SK-N-SH (cell line): ENCODE results near the gene NTSR2. TPM values are rescaled to one million over a fixed set of nuclear protein-coding genes. Genes with fewer than 3 reads are reported as not detected.

Experiments used
- CTCF ChIA-PET: fragments of 300-600, 350-600 bp; formaldehyde crosslinking; extraction: SDS; loops from one replicate; lab custom pipeline; 2021; lab: Yijun Ruan, JAX
- POLR2A ChIA-PET: fragments of 350-600 bp; sonication (Branson Sonifier 250); formaldehyde crosslinking; extraction: SDS; loops from one replicate; lab custom pipeline; 2020; ENCODE audit warnings: antibody characterized with exemption, inconsistent platforms; lab: Yijun Ruan, JAX
- DNase-seq: peaks from one replicate; pipeline ENCODE4 v3.0.0; 2012
- H2AFZ ChIP-seq: fragments of 200-600 bp; sonication (generic); 2 replicates; pipeline ENCODE4 v1.8.1; 2016; ENCODE audit warnings: antibody characterized with exemption, mild to moderate bottlenecking, low read depth
- H3F3A ChIP-seq: fragments of 200-600 bp; sonication (generic); replicated peaks from 2 replicates; pipeline ENCODE3; 2016; ENCODE audit warnings: antibody characterized with exemption, mild to moderate bottlenecking; ENCODE audit not compliant: insufficient read depth
- H3K27ac ChIP-seq, 2 experiments: fragments of 200-500 bp in 1 of 2; fragments of 200-600 bp in 1 of 2; sonication (Bioruptor generic) in 1 of 2; sonication (generic), shearing (Covaris generic) in 1 of 2; 2 replicates each; pipeline versions ENCODE4 v1.5.1 to v1.6.1; 2014 to 2016; ENCODE audit warnings: low read depth in 2 of 2, inconsistent platforms in 1 of 2, low read length in 1 of 2, mild to moderate bottlenecking in 1 of 2, mixed read lengths in 1 of 2
- H3K27me3 ChIP-seq: fragments of 200-600 bp; sonication (generic), shearing (Covaris generic); 2 replicates; pipeline ENCODE4 v1.6.1; 2016; ENCODE audit warnings: mixed run types; ENCODE audit not compliant: insufficient read depth
- H3K36me3 ChIP-seq, 2 experiments: fragments of 200-500 bp in 1 of 2; fragments of 200-600 bp in 1 of 2; sonication (Bioruptor generic) in 1 of 2; sonication (generic) in 1 of 2; replicated peaks in 1 of 2; 2 replicates each; pipeline versions ENCODE3 to v1.5.1; 2014 to 2016; ENCODE audit warnings: low read length in 1 of 2, mild to moderate bottlenecking in 1 of 2; ENCODE audit not compliant: insufficient read depth in 2 of 2, control insufficient read depth in 1 of 2
- H3K4me1 ChIP-seq, 2 experiments: fragments of 200-500 bp in 1 of 2; fragments of 200-600 bp in 1 of 2; sonication (Bioruptor generic) in 1 of 2; sonication (generic), shearing (Covaris generic) in 1 of 2; 2 replicates each; pipeline versions ENCODE4 v1.5.1 to v1.6.1; 2014 to 2016; ENCODE audit warnings: low read depth in 1 of 2, low read length in 1 of 2, mixed run types in 1 of 2; ENCODE audit not compliant: insufficient read depth in 2 of 2, control insufficient read depth in 1 of 2
- H3K4me2 ChIP-seq: fragments of 200-600 bp; sonication (generic), shearing (Covaris generic); 2 replicates; pipeline ENCODE4 v1.6.1; 2017; ENCODE audit warnings: mixed run types
- H3K4me3 ChIP-seq, 2 experiments: fragments of 200-500 bp in 1 of 2; fragments of 200-600 bp in 1 of 2; sonication (Bioruptor generic) in 1 of 2; sonication (generic), shearing (Covaris generic) in 1 of 2; 2 replicates each; pipeline versions ENCODE4 v1.5.1 to v1.8.1; 2014 to 2016; ENCODE audit warnings: low read depth in 2 of 2, inconsistent platforms in 1 of 2, low read length in 1 of 2, mild to moderate bottlenecking in 1 of 2, mixed read lengths in 1 of 2, moderate library complexity in 1 of 2
- H3K79me2 ChIP-seq: fragments of 200-600 bp; sonication (generic); 2 replicates; pipeline ENCODE4 v1.8.1; 2017; ENCODE audit warnings: mild to moderate bottlenecking; ENCODE audit not compliant: insufficient read depth
- H3K9ac ChIP-seq: fragments of 200-600 bp; sonication (generic); 2 replicates; pipeline ENCODE4 v1.6.1; 2017; ENCODE audit warnings: mixed run types
- H3K9me2 ChIP-seq: fragments of 200-600 bp; sonication (generic); 2 replicates; pipeline ENCODE4 v1.6.1; 2017; ENCODE audit warnings: mixed run types
- H3K9me3 ChIP-seq: fragments of 200-600 bp; sonication (generic); 2 replicates; pipeline ENCODE4 v1.6.1; 2017; ENCODE audit warnings: mixed run types, mild to moderate bottlenecking, moderate library complexity
- H4K20me1 ChIP-seq: fragments of 200-600 bp; sonication (generic); 2 replicates; pipeline ENCODE4 v1.6.1; 2017; ENCODE audit warnings: mild to moderate bottlenecking, mixed run types; ENCODE audit not compliant: insufficient read depth
- ELF1 ChIP-seq: IDR thresholded peaks from 2 replicates; pipeline ENCODE4 v1.4.0; 2012
- FOSL2 ChIP-seq: IDR thresholded peaks from 2 replicates; pipeline ENCODE4 v1.4.0; 2012; ENCODE audit warnings: low read depth, mild to moderate bottlenecking, moderate library complexity, borderline replicate concordance
- FOXJ3 ChIP-seq: sonication (generic); formaldehyde crosslinking; IDR thresholded peaks from 2 replicates; pipeline ENCODE4 v1.5.1; 2020; ENCODE audit warnings: mild to moderate bottlenecking, missing genetic modification reagents
- FOXM1 ChIP-seq: IDR thresholded peaks from 2 replicates; pipeline ENCODE4 v1.4.0; 2012; ENCODE audit warnings: low read depth, mild to moderate bottlenecking
- GABPA ChIP-seq: IDR thresholded peaks from 2 replicates; pipeline ENCODE4 v1.4.0; 2012; ENCODE audit warnings: low read depth, mild to moderate bottlenecking
- MEF2A ChIP-seq: IDR thresholded peaks from 2 replicates; pipeline ENCODE4 v1.4.0; 2012; ENCODE audit warnings: low read depth, borderline replicate concordance
- MXI1 ChIP-seq: IDR thresholded peaks from 2 replicates; pipeline ENCODE4 v1.6.1; 2012; ENCODE audit warnings: mild to moderate bottlenecking, low read depth, low read length, improper control_type of control experiment
- NFIC ChIP-seq: IDR thresholded peaks from 2 replicates; pipeline ENCODE4 v1.4.0; 2012; ENCODE audit warnings: borderline replicate concordance
- NRF1 ChIP-seq: IDR thresholded peaks from 2 replicates; pipeline ENCODE4 v1.6.1; 2012; ENCODE audit warnings: low read depth, mild to moderate bottlenecking, low read length
- POLR2AphosphoS5 ChIP-seq: IDR thresholded peaks from 2 replicates; pipeline ENCODE4 v1.6.1; 2012; ENCODE audit warnings: low read depth, low read length
- RCOR1 ChIP-seq: fragments of 150-350 bp; IDR thresholded peaks from 2 replicates; pipeline ENCODE4 v1.6.1; 2017; ENCODE audit warnings: antibody characterized with exemption, low read length
- REST ChIP-seq: IDR thresholded peaks from 2 replicates; pipeline ENCODE4 v1.6.1; 2012; ENCODE audit warnings: mild to moderate bottlenecking, low read depth, low read length, moderate library complexity
- SIN3A ChIP-seq: IDR thresholded peaks from 2 replicates; pipeline ENCODE4 v1.6.1; 2012; ENCODE audit warnings: low read depth, mild to moderate bottlenecking, low read length, moderate library complexity, borderline replicate concordance
- SMC3 ChIP-seq: IDR thresholded peaks from 2 replicates; pipeline ENCODE4 v1.6.1; 2012; ENCODE audit warnings: low read depth, low read length, improper control_type of control experiment
- TAF1 ChIP-seq: IDR thresholded peaks from 2 replicates; pipeline ENCODE4 v1.6.1; 2012; ENCODE audit warnings: low read depth, mild to moderate bottlenecking, low read length, moderate library complexity, borderline replicate concordance
- WGBS: methylation state at CpG from one replicate; pipeline ENCODE4 v1.1.6; 2017; ENCODE audit warnings: low lambda C conversion rate; 5-methylcytosine and 5-hydroxymethylcytosine counted together
- polyA plus RNA-seq, 3 experiments: library from polyadenylated mRNA; depleted of rRNA; stranded (reverse); fragments of >200 nt; gene quantifications; 2 replicates each; pipeline ENCODE4 v1.2.3, GENCODE V29; 2012
- TF ChIP-seq, protein P1 (sequence below): IDR thresholded peaks from 2 replicates; pipeline ENCODE4 v1.4.0; 2012; ENCODE audit warnings: low read depth, borderline replicate concordance
- TF ChIP-seq, protein P2 (sequence below): IDR thresholded peaks from 2 replicates; pipeline ENCODE4 v1.4.0; 2012; ENCODE audit warnings: low read depth, borderline replicate concordance
- TF ChIP-seq, protein P3 (sequence below): fragments of 200-600 bp; sonication (generic); IDR thresholded peaks from 2 replicates; pipeline ENCODE4 v1.6.1; 2017; ENCODE audit warnings: antibody characterized with exemption, mild to moderate bottlenecking, moderate library complexity
- TF ChIP-seq, protein P4 (sequence below): fragments of 150-350 bp; IDR thresholded peaks from 2 replicates; pipeline ENCODE4 v1.6.1; 2016; ENCODE audit warnings: mild to moderate bottlenecking, low read depth, low read length

NTSR2 gene
- polyA plus RNA-seq, 1 of the 3 experiments (the other 2 are of a cell fraction): not detected

GRCh38 chr2:11684894-11685460 lies 15.0 kb upstream of the NTSR2 start:
- no peaks in the 10 kb centered on the region for H3K79me2 ChIP-seq
- no peak overlapping the region for H2AFZ ChIP-seq
- WGBS: 78% methylated on average over 12 of the region's 12 CpGs
- H4K20me1 ChIP-seq: no peaks in the 10 kb centered on the region
- no peaks in the 10 kb centered on the region for H3K9me3 ChIP-seq
- no peak overlapping the region for H3K9ac ChIP-seq
- CTCF ChIA-PET: interaction anchor here (1.1 to 31.9 kb wide), 6 partner anchors 8 to 1322 kb away, joined by 3 to 886 read pairs (median 87); partner anchors contain the start of gene LPIN1
- no peaks in the 10 kb centered on the region for H3F3A ChIP-seq
- no peaks in the 10 kb centered on the region for H3K36me3 ChIP-seq
- no peak overlapping the region for H3K4me3 ChIP-seq
- H3K27me3 ChIP-seq: peaks cover 9% of the 10 kb centered on the region; the same call in 1 of the 2 replicates
- no peak for DNase-seq
- TF ChIP-seq SMC3: no peak
- TF ChIP-seq, protein P1, sequence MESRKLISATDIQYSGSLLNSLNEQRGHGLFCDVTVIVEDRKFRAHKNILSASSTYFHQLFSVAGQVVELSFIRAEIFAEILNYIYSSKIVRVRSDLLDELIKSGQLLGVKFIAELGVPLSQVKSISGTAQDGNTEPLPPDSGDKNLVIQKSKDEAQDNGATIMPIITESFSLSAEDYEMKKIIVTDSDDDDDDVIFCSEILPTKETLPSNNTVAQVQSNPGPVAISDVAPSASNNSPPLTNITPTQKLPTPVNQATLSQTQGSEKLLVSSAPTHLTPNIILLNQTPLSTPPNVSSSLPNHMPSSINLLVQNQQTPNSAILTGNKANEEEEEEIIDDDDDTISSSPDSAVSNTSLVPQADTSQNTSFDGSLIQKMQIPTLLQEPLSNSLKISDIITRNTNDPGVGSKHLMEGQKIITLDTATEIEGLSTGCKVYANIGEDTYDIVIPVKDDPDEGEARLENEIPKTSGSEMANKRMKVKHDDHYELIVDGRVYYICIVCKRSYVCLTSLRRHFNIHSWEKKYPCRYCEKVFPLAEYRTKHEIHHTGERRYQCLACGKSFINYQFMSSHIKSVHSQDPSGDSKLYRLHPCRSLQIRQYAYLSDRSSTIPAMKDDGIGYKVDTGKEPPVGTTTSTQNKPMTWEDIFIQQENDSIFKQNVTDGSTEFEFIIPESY: no peak
- no peak for TF ChIP-seq SIN3A
- TF ChIP-seq NFIC: no peak
- TF ChIP-seq REST: no peak
- TF ChIP-seq, protein P2, sequence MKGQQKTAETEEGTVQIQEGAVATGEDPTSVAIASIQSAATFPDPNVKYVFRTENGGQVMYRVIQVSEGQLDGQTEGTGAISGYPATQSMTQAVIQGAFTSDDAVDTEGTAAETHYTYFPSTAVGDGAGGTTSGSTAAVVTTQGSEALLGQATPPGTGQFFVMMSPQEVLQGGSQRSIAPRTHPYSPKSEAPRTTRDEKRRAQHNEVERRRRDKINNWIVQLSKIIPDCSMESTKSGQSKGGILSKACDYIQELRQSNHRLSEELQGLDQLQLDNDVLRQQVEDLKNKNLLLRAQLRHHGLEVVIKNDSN: no peak
- no peak for TF ChIP-seq POLR2AphosphoS5
- TF ChIP-seq TAF1: no peak
- TF ChIP-seq, protein P3, sequence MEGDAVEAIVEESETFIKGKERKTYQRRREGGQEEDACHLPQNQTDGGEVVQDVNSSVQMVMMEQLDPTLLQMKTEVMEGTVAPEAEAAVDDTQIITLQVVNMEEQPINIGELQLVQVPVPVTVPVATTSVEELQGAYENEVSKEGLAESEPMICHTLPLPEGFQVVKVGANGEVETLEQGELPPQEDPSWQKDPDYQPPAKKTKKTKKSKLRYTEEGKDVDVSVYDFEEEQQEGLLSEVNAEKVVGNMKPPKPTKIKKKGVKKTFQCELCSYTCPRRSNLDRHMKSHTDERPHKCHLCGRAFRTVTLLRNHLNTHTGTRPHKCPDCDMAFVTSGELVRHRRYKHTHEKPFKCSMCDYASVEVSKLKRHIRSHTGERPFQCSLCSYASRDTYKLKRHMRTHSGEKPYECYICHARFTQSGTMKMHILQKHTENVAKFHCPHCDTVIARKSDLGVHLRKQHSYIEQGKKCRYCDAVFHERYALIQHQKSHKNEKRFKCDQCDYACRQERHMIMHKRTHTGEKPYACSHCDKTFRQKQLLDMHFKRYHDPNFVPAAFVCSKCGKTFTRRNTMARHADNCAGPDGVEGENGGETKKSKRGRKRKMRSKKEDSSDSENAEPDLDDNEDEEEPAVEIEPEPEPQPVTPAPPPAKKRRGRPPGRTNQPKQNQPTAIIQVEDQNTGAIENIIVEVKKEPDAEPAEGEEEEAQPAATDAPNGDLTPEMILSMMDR: no peak
- no peak for TF ChIP-seq FOXM1
- no peak for TF ChIP-seq FOXJ3
- TF ChIP-seq MEF2A: no peak
- TF ChIP-seq, protein P4, sequence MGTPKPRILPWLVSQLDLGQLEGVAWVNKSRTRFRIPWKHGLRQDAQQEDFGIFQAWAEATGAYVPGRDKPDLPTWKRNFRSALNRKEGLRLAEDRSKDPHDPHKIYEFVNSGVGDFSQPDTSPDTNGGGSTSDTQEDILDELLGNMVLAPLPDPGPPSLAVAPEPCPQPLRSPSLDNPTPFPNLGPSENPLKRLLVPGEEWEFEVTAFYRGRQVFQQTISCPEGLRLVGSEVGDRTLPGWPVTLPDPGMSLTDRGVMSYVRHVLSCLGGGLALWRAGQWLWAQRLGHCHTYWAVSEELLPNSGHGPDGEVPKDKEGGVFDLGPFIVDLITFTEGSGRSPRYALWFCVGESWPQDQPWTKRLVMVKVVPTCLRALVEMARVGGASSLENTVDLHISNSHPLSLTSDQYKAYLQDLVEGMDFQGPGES: no peak
- TF ChIP-seq GABPA: no peak
- TF ChIP-seq ELF1: no peak
- no peak for TF ChIP-seq RCOR1
- no peak for TF ChIP-seq FOSL2
- no peak for TF ChIP-seq MXI1
- no peak for TF ChIP-seq NRF1
- H3K27ac ChIP-seq: no peak overlapping the region
- POLR2A ChIA-PET: no interaction called here
- no peaks in the 10 kb centered on the region for H3K9me2 ChIP-seq
- peaks cover 0 to 20% of the 10 kb centered on the region in 2 experiments; a peak in 2 of 4 replicates for H3K4me1 ChIP-seq
- no peak overlapping the region for H3K4me2 ChIP-seq
